Spleen (tissue), 7 donors: ENCODE measurements around the gene ZNF639.
"Not testable (repeated sequence)": the region's sequence is repeated elsewhere in the genome, so short reads cannot be mapped to it uniquely, and the experiment has no call there.

Experiments
- CTCF ChIP-seq, 11 experiments: fragments of 200-600 bp in 7 of 11; fragments of 450-650 bp in 4 of 11; sonication (generic) in 4 of 11; IDR thresholded peaks in 8 of 11; conservative IDR thresholded peaks in 3 of 11; 1 replicate in 7 of 11; 2 replicates in 4 of 11; pipeline versions ENCODE4 v1.4.0 to v1.8.0; 2016 to 2021; ENCODE audit warnings: antibody characterized with exemption in 11 of 11, inconsistent platforms in 4 of 11, mild to moderate bottlenecking in 1 of 11
- POLR2A ChIP-seq, 3 donors: fragments of 450-650 bp; IDR thresholded peaks; one replicate each; pipeline ENCODE4 v1.5.1; 2017; ENCODE audit warnings: antibody characterized with exemption in 3 of 3, mild to moderate bottlenecking in 1 of 3
- POLR2AphosphoS5 ChIP-seq, 3 donors: sonication (generic); formaldehyde crosslinking; IDR thresholded peaks; one replicate each; pipeline ENCODE4 v1.5.1; 2017; ENCODE audit warnings: antibody characterized with exemption in 3 of 3
- donor health status: DM: no; HTN: no; CAD: no; lungs with moderate emphysema.
- donor health status: DM: no; HTN: no; CAD: no.
- donor health status: DM: no; HTN: no; CAD: no.

GRCh38 chr3:179307362-179307761 is 15.5 kb upstream of the ZNF639 start:
- not testable (repeated sequence) for TF ChIP-seq CTCF (IDR thresholded peaks at IDR 0.05 in 8 of 11, conservative IDR thresholded peaks at IDR 0.05 in 3 of 11); POLR2AphosphoS5 (IDR thresholded peaks at IDR 0.05); POLR2A (IDR thresholded peaks at IDR 0.05)
